HUES64 (cell line): ENCODE results near the gene SLC34A1.
"Not testable (repeated sequence)": the region's sequence is repeated elsewhere in the genome, so short reads cannot be mapped to it uniquely, and the experiment has no call there.

Experiments
- H3K27ac ChIP-seq: 2 replicates; pipeline ENCODE4 v1.7.0; 2013; ENCODE audit warnings: low read depth, low read length, inconsistent platforms
- H3K27me3 ChIP-seq: 2 replicates; pipeline ENCODE4 v1.6.1; 2013; ENCODE audit warnings: mild to moderate bottlenecking, low read length; ENCODE audit not compliant: insufficient read depth
- H3K36me3 ChIP-seq: 2 replicates; pipeline ENCODE4 v1.6.1; 2013; ENCODE audit warnings: mild to moderate bottlenecking, low read length; ENCODE audit not compliant: insufficient read depth
- H3K4me1 ChIP-seq: 2 replicates; pipeline ENCODE4 v1.6.1; 2013; ENCODE audit warnings: mild to moderate bottlenecking, low read length, moderate library complexity; ENCODE audit not compliant: insufficient read depth
- H3K4me3 ChIP-seq: 2 replicates; pipeline ENCODE4 v1.5.1; 2013; ENCODE audit warnings: mild to moderate bottlenecking, low read length, moderate library complexity
- H3K9ac ChIP-seq: 2 replicates; pipeline ENCODE4 v1.6.1; 2013; ENCODE audit warnings: mild to moderate bottlenecking, low read depth, low read length
- H3K9me3 ChIP-seq: 2 replicates; pipeline ENCODE4 v1.6.1; 2013; ENCODE audit warnings: low read depth, low read length; ENCODE audit not compliant: insufficient read depth
- WGBS: fragments of 150-250, 120-280 bp; methylation state at CpG from one replicate; pipeline ENCODE4 v1.1.7; 2013; ENCODE audit warnings: missing lambda C conversion rate; 5-methylcytosine and 5-hydroxymethylcytosine counted together

Gene SLC34A1

GRCh38 chr5:177403102-177403791 lies 19.0 kb downstream of the SLC34A1 start:
- WGBS: 3% methylated on average over 61 of the region's 61 CpGs
- Histone ChIP-seq H3K36me3 (no peaks in the 10 kb centered on the region), H3K9ac (no peak overlapping the region; the same call in 1 of the 2 replicates), H3K4me1 (no peaks in the 10 kb centered on the region), H3K27me3 (peaks cover 78% of the 10 kb centered on the region), H3K4me3 (peak overlapping the region; percentile 48), H3K27ac (no peak overlapping the region), H3K9me3 (no peaks in the 10 kb centered on the region)

DNA sequence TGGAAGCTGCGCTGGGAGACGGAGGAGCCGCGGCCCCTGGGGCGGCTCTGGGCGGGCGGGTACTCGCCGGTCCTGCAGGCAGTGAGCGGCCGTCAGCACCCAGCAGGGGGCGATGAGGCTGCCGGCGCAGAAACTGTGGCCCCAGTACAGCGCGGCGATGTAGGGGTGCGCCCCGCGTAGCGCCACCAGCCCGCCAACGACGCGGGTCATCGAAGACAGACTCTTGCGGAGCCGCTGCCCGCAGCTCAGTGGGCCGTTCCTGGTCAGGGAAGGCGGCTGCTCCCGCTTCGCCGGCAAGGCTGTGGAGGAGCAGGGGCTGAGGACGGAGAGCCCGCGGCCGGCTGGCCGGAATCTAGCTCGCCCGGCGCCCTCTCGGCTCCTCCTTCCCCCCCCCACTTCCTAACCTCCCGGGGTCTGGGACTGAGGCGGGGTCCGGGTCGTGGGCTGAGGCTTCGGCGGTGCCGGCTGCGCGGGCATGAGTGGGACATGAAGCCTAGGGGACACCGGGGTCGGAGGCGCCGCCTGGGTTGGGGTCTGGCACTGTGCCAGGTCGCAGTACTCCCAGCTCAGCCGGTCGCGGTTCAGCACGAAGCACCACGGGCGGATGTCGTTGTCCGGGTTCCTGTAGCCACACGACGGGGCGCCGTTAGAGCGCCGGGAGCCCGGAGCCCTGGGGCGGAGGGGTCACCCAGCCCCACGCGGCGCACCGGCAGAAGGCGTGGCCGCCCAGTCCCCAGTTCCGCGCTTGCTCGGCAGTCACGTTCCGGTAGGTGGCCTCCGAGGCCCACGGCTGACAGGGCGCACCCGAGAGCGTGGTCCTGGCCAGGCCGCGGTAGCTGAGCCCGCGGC lies 19.8 kb downstream of the SLC34A1 start:
- WGBS: 1% methylated on average over 93 of the region's 93 CpGs
- peak overlapping the region; percentile 48 for H3K4me3 ChIP-seq
- no peaks in the 10 kb centered on the region for H3K4me1 ChIP-seq
- H3K9ac ChIP-seq: no peak overlapping the region
- no peak overlapping the region for H3K27ac ChIP-seq
- peaks cover 84% of the 10 kb centered on the region for H3K27me3 ChIP-seq
- H3K9me3 ChIP-seq: no peaks in the 10 kb centered on the region
- no peaks in the 10 kb centered on the region for H3K36me3 ChIP-seq

DNA sequence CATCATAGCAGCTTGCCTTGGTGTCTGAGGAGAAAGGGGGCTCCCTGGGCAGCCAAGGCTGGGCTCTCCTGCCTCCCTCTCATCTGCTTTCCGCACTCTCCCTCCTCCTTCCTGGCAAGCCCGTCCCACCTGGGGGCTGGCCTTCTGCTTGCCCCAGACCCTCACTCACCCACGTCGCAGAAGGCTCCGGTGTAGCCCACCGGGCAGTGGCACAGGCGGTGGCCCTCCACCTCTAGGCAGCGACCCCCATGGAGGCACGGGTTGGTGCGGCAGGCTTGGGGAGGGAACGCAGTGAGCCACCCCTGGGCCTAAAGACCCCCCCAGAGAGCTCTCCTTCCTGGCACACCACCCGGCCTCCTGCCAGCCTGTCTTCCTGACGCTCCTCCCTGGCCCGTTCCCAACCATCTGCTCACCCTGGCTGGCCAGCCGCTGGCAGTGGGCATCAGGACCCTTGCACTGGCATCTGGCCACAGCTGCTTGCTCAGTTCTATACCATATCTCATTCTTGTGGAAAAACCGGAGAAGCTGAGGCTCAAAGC lies 20.5 kb downstream of the SLC34A1 start:
- H3K9ac ChIP-seq: no peak overlapping the region
- no peaks in the 10 kb centered on the region for H3K36me3 ChIP-seq
- no peak overlapping the region for H3K27ac ChIP-seq
- peaks cover 85% of the 10 kb centered on the region for H3K27me3 ChIP-seq
- H3K4me1 ChIP-seq: no peaks in the 10 kb centered on the region
- WGBS: 44% methylated on average over 16 of the region's 16 CpGs
- H3K4me3 ChIP-seq: peak overlapping the region; percentile 48
- no peaks in the 10 kb centered on the region for H3K9me3 ChIP-seq

DNA sequence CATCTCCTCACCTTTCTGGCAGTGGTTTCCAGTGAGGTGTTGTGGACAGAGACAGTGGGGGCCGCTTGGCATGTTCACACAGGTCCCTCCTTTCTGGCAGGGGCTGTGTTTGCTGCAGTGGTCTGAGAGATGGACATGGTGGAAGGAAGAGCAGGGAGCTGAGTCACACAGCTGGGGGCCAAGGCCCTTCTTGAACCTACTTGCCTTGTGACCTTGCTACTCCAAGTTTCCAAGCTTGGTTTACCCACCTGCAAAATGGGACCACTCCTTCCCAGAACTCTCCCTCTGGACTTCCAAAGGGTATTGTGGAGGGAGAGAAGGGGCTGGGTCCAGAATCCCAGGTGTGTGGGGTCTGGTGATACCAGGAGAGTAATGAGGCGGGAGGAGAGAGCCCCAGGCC lies 21.1 kb downstream of the SLC34A1 start:
- H3K9ac ChIP-seq: no peak overlapping the region
- peaks cover 79% of the 10 kb centered on the region for H3K27me3 ChIP-seq
- 94% methylated on average over 2 of the region's 2 CpGs for WGBS
- H3K4me1 ChIP-seq: no peaks in the 10 kb centered on the region
- no peak overlapping the region for H3K4me3 ChIP-seq
- H3K9me3 ChIP-seq: no peaks in the 10 kb centered on the region
- H3K27ac ChIP-seq: no peak overlapping the region
- no peaks in the 10 kb centered on the region for H3K36me3 ChIP-seq

GRCh38 chr5:177405805-177406204 lies 21.6 kb downstream of the SLC34A1 start:
- 91% methylated on average over 5 of the region's 5 CpGs for WGBS

GRCh38 chr5:177409043-177409801 lies 25.0 kb downstream of the SLC34A1 start, which contains the start of gene F12:
Gene F12, minus strand, starts transcription at chr5:177409564. Its CDS starts 37 bp downstream, at chr5:177409527.
- H3K27me3 ChIP-seq: peaks cover 40% of the 10 kb centered on the region
- no peak within 1 kb of the TSS for H3K27ac ChIP-seq
- WGBS: 90% methylated on average over 9 of the region's 9 CpGs
- no peaks in the 10 kb centered on the region for H3K9me3 ChIP-seq
- no peak within 1 kb of the TSS for H3K9ac ChIP-seq
- no peaks in the 10 kb centered on the region for H3K4me1 ChIP-seq
- H3K4me3 ChIP-seq: no peak within 1 kb of the TSS
- H3K36me3 ChIP-seq: no peaks in the 10 kb centered on the region

More at GRCh38 chr5:177405805-177406204, 21.6 kb downstream of the SLC34A1 start:
- H3K9me3 ChIP-seq: no peaks in the 10 kb centered on the region
- H3K27ac ChIP-seq: no peak overlapping the region
- H3K27me3 ChIP-seq: peaks cover 75% of the 10 kb centered on the region
- no peaks in the 10 kb centered on the region for H3K36me3 ChIP-seq
- no peaks in the 10 kb centered on the region for H3K4me1 ChIP-seq
- no peak overlapping the region for H3K4me3 ChIP-seq
- no peak overlapping the region for H3K9ac ChIP-seq

- Histone ChIP-seq H3K9me3 (no peaks in the 10 kb centered on the region), H3K4me1 (no peaks in the 10 kb centered on the region), H3K27ac (no peak overlapping the region), H3K36me3 (no peaks in the 10 kb centered on the region), H3K4me3 (no peak overlapping the region), H3K9ac (no peak overlapping the region), H3K27me3 (peaks cover 27% of the 10 kb centered on the region)
- WGBS: 89% methylated on average over 3 of the region's 3 CpGs
Measured at GRCh38 chr5:177410575-177410974, 26.3 kb downstream of the SLC34A1 start.

DNA sequence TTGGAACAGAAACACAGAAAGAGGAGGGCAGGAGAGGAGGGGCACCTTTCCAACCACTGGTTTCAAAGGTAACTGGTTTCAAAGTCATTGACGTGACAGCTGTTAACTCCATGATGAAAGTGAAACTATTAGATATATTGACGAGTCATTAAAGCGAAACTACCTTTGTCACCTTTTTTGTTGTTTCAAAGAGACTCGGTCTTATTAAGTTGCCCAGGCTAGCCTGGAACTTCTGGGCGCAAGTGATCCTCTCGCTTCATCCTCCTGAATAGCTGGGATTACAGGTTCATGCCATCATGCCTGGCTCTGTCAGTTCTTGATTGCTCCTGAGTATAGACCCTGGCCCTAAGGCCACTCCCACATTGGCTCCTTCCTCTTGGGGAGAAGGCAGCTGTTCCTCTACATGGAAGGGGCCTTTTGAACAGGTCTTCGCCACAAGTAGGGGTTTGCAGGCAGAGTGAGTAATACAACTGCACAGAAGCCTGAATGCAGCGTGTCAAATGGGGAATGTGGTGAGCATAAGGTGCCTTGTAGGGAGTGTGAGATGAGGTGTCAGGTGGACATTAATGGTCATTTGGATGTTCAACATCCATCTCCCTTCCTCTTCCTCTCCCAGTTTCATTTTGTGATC lies 28.5 kb downstream of the SLC34A1 start:
- WGBS: 91% methylated on average over 8 of the region's 8 CpGs
- Histone ChIP-seq H3K9ac (no peak overlapping the region), H3K27me3 (peaks cover 11% of the 10 kb centered on the region), H3K4me3 (no peak overlapping the region), H3K4me1 (no peaks in the 10 kb centered on the region), H3K9me3 (no peaks in the 10 kb centered on the region), H3K27ac (no peak overlapping the region), H3K36me3 (no peaks in the 10 kb centered on the region)

DNA sequence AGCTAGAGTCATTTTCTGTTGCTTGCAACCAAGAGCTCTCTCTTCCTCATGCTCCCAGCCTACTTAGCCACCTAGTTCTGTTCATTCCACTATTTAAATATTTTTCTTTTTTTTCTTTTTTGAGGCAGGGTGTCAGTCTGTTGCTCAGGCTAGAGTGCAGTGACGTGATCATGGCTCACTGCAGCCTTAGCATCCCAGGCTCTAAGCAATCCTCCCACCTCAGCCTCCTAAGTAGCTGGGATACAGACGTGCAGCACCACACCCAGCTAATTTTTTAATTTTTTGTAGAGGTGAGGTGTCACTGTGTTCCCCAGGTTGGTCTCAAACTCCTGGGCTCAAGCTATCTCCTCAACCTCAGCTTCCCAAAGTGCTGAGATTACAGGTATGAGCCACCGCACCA lies 30.2 kb downstream of the SLC34A1 start:
- 98% methylated on average over 3 of the region's 3 CpGs for WGBS
- no peaks in the 10 kb centered on the region for H3K4me1 ChIP-seq
- no peaks in the 10 kb centered on the region for H3K36me3 ChIP-seq
- no peaks in the 10 kb centered on the region for H3K9me3 ChIP-seq
- H3K27ac ChIP-seq: no peak overlapping the region
- H3K4me3 ChIP-seq: no peak overlapping the region
- H3K9ac ChIP-seq: no peak overlapping the region
- peaks cover under 1% of the 10 kb centered on the region for H3K27me3 ChIP-seq

- H3K27ac ChIP-seq, H3K4me3 ChIP-seq, H3K36me3 ChIP-seq, H3K4me1 ChIP-seq, H3K9ac ChIP-seq, H3K27me3 ChIP-seq, H3K9me3 ChIP-seq: not testable (repeated sequence)
- WGBS: 92% methylated on average over 6 of the region's 6 CpGs
Measured at GRCh38 chr5:177417081-177417480, 32.8 kb downstream of the SLC34A1 start.
